ENCODE data around the gene NDP.

DNA sequence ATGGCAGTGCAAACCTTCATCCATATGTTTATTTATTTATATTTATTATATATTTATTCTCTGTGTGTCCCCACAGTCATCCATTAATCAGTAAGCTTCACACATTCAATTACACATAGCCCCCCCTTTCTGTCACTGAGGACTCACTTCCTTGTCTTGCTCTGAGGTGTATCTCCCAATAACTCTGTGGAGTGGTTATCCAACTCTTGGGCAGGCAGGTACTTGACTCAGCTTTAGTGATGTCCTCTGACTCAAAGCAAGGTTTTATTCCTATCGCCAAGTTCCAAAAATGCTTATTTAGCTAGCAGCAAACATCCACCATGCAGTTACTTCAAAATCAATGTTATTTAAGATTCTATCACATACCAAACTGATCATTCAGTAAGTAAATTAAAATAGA lies 25.2 kb upstream of the NDP start:
- TF ChIP-seq, protein P1, sequence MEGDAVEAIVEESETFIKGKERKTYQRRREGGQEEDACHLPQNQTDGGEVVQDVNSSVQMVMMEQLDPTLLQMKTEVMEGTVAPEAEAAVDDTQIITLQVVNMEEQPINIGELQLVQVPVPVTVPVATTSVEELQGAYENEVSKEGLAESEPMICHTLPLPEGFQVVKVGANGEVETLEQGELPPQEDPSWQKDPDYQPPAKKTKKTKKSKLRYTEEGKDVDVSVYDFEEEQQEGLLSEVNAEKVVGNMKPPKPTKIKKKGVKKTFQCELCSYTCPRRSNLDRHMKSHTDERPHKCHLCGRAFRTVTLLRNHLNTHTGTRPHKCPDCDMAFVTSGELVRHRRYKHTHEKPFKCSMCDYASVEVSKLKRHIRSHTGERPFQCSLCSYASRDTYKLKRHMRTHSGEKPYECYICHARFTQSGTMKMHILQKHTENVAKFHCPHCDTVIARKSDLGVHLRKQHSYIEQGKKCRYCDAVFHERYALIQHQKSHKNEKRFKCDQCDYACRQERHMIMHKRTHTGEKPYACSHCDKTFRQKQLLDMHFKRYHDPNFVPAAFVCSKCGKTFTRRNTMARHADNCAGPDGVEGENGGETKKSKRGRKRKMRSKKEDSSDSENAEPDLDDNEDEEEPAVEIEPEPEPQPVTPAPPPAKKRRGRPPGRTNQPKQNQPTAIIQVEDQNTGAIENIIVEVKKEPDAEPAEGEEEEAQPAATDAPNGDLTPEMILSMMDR (conservative IDR thresholded peaks at IDR 0.05 in 1 of 2, IDR thresholded peaks at IDR 0.05 in 1 of 2; ENCODE audit: extremely low read depth in 1 of 2, insufficient read depth in 1 of 2, low read depth in 1 of 2, low read length in 2 of 2), result no peak
- TF ChIP-seq EZH2 (IDR thresholded peaks at IDR 0.05; ENCODE audit: borderline replicate concordance, low read length), result no peak
